NCI-H345 treated with DMSO at 0.1 percent for 48 hours (cell line): ENCODE results near the gene TRIM8.

Source experiments
- DNase-seq: peaks from one replicate; lab custom pipeline; 2025; ENCODE audit not compliant: unreplicated experiment; lab: John Stamatoyannopoulos, UW

Gene TRIM8

DNA sequence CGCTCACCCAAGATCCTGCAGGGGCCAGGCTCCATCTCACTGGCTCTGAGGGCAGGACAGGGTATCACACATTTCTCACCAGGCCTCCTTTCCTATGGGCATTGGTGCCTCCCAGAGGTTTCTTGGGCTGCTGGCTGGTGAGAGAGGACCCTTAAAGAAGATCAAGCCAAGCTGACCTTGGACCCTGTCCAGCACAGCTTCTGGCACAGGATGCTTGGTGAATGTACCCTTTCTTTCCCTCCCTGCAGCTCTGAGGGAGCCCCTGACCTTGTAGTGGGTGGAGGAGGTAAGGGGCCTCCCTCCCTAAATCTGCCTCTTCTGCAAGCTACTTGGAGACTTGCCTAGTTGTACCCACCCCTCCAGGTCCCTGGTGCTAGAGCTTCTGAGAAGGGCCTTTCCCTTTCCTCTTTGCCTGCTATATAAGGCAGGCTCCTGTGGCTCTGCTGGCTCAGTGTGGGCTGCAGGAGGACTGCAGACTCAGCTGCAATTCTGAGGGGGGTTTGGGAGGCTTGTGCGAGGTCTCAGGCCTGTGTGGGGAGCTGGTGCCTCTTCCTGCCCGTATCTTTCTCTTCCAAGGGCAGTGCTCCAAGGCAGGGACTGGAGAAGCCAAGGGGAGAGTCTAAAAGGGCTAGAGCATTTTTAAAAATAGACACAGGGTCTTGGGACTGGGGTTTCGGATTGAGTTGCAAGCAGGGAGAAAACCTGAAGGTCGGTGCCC, 11.7 kb upstream of the TRIM8 start:
- DNase-seq = no peak

DNA sequence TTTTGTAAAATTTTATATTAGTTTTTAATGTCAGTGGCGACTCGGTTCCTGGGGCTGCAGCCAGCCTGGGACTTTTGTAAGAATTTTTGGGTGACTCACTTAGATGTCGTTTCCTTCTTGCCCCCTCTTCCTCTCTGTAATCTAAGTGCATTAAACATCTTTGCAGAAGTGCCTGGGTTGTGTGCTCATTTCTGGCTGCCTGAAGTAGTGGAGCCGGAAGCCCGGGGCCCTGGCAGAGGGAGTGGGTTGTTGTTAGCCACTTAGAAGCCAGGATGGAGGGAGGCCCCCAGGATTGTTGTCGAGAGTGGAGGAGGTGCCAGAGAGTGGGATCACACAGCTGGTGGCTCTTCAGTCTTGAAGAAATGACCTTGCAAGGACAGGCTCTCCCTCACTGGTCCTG, 11.0 kb upstream of the TRIM8 start:
- DNase-seq = no peak

DNA sequence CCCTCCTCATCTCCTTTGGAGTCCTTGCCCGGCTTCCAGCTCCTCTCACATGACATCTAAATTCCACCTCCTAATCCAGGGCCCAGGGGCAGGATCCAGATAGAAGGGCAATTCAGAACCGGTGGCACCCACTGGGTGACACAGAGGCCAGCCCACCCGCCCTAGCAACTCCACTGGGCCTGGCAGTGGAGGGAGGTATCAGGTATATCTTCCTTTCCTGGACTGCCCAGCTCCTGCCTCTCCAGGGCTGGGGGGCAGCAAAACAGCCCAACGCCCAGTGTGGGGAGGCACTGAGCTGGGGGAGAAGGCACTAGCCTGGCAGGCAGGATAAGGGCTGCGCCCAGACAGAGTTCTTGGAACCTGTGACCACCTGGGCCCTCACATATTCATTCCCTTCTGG, 10.4 kb upstream of the TRIM8 start:
- DNase-seq = no peak

DNA sequence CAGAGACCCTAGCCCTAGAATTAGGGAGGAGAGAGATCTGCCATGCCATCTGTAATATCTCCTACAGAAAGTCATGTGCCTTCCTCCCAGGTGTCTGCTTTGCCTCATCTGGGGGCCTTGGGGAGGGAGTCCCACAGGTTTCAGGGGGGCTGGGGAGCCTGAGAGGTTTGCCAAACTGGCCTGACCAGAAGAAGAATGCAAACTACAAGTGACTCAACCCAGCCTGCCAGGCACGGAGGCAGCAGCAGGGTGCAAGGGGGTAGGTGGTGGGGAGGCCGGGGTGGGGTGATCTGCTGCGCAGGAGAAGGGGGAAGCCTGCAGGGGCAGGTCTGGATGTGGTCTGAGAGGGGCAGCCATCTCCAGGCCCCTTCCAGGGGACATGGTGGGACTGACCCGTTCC, 9.6 kb upstream of the TRIM8 start:
- DNase-seq = no peak

DNA sequence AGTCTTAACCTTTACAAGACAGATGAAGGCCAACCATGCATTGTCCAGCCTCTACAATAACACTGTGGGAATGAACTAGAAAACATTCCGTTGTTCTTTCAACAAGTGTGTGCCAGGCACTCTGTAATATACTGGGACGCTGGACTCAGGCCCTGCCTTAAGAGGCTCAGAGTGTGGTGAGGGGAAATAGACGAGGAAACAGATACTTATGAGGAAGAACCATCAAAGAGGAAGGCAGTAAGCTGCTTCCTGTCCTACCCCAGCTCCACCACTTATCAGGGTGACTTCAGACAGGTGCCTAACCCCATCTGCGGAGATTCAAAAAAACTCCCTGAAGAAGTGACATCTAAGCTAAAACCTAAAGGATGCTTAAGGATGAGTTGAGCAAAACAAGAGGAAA, 8.9 kb upstream of the TRIM8 start:
- no peak for DNase-seq

DNA sequence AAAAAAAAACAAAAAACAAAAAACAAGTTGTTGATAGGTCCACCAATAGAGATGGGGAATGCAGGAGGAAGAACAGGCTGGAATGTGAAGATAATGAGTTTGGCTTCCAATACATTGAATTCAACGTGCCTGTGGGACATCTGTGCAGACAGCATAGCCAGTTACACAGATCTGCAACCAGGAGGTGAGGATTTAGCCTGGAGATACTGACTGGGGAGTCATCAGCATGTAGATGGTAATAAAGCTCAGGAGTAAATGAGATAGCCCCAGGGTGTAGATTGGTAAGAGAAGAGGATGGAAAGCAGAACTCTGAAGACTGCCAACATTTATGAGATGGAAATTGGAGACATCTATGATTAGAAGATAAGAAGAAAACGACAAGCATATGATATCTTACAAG, 4.7 kb upstream of the TRIM8 start:
- DNase-seq = no peak

DNA sequence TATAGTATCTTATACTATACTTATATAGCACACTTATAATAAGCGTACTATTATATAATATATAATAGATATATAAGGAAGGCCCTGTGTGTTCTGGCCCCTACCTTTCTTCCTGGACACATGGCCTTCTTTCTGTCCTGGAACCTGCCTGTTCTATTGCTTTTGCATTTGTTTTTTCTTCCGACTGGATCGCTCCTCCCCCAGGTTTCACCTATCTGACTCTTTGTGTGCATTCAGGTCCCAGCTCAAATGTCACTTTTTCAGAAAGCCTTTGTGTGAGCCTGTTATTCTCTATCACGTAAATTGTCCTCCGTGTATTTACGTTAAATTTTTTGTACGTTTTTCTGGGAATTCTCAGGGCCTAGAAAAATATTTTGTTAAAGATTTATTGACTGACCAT, 2.9 kb upstream of the TRIM8 start:
- DNase-seq = peak; percentile 26

DNA sequence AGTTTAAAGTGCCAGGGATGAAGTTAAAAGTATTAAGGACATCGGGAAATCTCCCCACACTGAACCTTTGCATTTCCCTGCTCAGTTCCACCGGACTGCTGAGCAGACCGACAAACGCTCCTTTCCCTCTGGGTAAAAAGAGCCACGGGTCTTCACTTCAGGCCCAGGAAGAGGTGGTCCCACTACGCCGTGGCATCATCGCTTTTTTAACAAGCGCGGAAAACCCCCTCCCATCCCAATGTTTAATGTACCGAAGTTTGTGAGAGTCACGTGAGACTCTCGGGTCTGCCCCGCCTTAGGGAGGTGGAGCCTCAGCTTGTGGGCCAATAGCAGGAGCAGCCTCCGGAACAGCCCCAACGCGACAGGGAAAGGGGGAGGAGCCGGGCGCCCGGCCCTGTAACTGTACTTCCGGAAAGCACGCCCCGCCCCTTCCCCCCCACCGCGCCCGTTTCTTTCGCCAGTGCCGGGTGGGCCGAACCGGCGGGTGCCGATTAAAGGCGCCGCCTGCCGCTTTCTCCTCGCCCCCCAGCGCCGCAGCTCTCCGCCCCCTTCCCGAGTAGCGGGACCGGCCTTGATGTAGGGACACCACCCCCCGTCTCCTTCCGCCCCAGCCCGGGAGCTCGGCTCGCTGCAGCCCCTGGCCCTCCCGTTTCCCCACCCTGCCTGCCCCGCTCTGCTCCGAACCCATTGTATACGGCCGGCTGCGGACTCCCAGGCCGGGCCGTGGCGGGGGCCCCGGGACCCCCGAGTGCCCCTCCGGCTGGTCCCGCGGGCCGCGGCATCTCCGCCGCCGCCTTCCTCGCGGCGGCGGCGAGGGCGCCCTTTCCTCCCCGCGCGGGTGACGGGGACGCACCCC, 2.2 kb upstream of the TRIM8 start:
- peak; percentile 84 for DNase-seq

DNA sequence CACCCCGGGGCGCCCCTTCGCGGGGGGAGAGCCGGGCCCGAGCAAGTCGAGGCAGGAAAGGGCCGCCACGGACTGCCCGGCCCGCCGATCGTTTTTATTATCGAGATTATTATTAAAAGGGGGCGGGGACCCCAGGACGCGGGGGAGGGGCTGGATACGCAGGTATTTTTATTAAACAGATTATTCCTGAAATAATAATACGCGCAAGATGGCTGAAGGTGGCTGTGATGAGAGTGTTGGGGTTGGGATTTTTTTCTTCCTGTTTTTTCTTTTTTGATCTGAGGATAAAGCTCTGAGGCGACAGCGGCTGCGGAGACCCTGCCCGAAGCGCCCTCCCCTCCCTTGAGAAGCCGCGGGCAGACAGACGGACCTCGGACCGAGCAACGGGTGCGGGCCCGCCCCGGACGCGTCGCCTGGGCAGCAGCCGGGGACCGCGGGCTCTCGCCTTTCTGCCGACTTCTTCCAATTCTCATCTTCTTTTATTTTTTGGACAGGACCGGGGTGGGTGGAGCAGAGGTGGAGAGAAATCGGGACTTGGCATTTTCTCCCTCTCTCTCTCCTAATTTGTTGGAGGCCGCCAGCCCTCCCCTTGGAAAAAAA, 1.4 kb upstream of the TRIM8 start:
- peak; percentile 18 for DNase-seq

DNA sequence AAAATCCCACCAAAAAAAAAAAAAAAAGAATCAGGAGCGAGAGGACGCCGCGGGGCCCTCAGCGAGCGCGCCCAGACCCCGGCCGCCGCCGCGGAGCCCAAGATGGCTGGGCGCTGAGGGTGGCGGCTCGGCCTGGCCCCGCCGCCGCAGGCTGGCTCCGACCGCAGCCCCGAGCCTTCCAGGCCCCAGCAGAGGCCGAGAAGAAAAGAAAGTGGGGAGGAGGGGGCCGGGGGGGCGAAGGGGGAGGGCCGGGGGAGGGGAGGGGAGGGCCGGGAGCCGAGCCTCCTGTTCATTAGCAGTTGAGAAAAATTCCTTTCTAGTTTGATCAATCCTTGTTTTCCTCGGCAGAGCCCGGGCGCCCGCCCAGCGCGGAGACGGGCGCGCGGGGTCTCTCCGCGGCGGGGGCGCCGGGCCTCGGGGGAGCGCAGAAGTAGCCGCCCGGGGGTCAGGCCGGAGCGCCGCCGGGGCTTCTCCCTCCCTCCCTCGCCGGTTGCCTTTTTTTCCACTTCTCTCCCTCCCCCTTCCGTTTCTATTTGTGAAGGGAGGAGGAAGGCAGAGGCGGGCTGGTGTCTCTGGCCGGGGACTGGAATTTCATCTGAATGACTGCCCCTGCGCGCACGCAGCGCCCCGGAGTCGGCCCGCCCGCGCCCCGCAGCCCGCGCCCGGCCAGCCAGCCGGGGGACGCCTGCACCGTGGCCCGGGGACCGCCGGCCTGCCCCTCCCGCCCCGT, 778 bp upstream of the TRIM8 start:
- DNase-seq = peak; percentile 6

DNA sequence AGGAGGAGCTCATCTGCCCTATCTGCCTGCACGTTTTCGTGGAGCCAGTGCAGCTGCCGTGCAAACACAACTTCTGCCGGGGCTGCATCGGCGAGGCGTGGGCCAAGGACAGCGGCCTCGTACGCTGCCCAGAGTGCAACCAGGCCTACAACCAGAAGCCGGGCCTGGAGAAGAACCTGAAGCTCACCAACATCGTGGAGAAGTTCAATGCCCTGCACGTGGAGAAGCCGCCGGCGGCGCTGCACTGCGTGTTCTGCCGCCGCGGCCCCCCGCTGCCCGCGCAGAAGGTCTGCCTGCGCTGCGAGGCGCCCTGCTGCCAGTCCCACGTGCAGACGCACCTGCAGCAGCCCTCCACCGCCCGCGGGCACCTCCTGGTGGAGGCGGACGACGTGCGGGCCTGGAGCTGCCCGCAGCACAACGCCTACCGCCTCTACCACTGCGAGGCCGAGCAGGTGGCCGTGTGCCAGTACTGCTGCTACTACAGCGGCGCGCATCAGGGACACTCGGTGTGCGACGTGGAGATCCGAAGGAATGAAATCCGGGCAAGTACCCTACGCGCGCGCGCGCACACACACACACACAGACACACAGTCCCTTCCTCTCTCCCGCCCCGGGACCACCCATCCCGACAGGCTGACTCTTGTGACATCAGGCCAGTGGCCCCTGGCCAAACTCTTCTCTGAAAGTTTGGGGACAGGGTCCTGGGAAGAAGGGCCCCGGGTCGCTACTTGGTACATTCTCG, 538 bp downstream of the TRIM8 start:
- DNase-seq = peak; percentile 56

DNA sequence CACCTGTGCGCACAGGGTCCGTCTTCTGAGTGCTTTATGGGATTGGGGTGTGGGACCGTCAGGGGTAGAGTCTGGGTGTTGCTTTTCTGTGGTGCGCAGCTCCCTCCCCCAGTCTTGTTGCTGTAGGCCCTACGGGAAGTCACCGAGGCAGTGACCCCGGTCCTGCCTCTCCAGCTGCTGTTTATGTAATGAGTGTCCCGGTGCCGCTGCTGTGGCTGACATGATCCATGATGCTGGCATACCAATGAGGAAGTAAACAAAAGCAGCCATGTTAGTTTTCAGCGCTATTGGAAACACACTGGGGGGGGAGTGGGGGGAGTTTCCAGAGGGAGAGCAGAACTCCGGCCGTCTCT, 1.1 kb downstream of the TRIM8 start:
- peak; percentile 16 for DNase-seq

DNA sequence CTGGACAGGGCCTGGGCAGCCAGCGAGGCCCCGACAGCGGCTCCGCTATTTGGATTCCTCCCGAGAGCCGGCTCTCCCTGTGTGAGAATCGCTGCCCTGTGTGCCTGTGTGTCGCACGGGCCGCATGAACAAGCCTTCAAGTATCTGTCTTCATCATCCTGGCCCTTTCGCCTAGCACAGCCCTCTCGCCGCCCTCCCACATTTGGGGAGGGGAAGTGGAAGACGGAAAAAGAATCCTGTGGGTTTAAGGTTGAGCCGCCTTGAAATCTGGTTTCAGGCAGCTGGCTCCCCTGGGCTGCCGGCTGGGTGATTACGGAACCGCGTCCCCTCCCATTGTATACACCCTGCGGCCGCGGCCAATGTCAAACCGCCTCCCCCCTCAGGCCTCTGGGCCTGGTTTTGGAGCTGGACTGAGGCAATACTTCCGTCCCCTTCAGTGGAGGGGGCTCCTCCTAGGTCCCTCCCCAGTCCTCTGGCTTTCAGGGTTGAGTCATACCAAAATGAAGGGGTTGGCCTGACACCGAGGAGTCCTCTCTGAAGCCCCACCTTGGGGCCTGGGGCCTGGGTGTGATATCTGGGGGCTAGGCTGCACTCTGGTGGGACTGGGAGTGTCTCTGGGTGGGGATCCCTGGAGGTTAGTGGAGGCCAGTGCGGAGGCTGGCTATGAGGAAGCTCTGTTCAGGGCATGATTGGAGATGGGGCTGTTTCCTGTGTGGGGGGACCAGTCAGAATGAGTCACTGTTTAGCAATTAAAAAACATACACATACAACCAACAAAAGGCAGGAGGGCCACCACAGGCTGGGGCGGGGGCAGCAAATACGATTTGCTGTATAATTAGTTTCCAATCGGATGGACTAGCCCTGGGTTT, 1.7 kb downstream of the TRIM8 start:
- DNase-seq = no peak

DNA sequence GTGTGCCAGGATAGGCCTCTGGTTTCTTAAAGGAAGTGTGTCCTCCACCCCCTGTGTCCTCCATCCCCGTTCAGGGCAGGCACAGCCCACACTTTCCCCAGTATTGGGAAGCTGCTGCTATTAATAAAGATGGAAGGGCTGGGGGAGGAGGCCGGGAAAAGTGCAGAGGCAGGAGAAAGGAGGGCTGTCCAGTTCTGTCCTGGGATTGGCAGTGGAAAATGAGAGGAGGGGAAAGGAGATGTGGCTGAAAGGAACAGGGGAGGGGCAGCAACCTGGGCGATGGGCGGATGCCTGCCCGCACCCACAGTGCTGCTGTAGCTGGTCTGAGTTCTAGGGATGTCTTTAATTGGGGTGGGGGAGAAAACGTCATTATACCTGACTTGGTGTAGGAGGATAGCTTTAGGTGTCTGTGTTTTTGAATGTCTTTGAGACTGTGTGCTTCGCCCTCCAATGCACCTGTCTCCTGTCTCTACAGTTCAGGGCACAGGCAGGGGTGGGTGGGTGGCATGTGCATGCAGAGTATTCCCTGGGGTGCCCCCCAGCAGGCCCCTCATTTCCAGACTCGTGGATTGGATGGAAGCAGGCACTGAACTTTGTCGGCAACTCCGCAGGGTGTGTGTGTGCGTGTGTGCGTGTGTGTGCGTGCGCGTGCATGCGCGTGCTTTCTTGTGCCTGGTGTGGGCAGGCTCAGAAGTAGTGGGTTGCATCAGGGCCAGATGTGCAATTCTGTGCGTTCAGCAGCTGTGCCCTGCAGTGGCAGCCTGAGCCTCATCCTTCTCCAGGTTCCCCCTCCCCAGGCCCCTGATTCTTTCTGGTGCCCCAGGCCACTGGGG, 2.5 kb downstream of the TRIM8 start:
- DNase-seq = no peak

DNA sequence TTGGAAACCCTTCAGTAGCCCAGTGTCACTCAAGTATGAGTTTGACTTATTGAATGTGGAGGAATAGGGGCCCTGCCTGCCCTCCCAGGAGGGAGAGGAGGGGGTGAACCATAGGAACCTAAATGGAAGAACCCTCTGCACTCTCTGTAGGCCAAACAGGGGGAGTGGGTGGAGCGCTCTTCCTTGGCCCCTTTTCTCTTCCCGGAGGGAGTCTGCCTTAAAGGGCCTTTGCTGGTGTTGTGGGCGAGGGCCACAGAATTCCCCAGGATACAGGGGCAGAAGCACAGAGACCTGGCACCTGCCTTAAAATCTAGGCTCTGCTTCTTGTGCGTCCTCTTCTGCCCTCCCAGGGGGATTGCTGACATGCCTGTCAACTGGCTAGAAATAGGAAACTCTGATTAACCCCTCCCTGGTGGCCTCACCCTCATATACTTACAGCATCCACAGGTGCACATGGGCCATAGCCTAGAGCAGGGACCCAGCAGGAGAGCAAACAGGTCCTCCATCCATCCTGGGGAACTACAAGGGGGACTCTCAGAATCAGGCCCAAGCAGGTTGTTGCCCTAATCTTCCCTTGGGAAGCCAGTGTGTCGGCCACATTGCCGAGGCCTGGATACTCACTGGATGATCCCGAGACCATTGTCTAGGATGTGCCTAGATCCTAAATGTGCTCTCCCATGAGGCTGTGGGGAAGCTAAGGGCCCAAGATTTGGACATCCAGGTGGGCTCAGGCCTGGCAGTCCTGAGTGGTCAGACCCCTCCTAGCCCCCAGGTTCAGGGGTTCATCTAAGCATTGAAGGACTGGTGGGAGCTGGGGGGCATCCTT, 3.4 kb downstream of the TRIM8 start:
- no peak for DNase-seq

DNA sequence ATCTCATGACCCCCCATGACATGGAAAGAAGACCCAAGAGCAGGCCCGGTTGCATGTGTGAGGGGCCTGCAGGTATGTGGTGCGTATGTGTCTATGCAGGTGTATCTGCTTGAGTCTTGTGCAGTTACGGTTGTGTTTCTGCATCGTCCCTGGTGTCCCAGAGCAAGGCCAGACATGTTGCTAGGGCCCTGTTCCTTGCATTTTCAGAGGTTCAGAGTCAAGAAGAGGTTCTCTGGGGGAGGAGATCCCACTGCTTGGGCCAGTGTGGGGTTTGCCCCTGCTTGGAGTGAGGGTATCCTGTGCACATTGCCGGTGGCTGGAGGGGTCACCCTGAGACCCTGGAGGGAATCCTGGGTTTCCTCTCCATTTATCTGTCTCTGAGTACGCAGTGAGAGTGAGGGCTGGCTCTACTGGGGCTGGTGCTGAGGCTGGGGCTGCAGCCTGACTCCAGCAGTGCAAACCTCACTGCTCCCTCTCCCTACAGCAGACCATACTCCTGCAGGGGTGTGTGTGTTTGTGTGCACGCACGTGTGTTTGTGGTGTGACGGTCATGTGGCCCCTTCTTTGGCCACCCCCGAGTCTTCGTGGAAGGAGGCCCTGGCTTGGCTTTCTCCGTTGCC, 4.1 kb downstream of the TRIM8 start:
- no peak for DNase-seq

DNA sequence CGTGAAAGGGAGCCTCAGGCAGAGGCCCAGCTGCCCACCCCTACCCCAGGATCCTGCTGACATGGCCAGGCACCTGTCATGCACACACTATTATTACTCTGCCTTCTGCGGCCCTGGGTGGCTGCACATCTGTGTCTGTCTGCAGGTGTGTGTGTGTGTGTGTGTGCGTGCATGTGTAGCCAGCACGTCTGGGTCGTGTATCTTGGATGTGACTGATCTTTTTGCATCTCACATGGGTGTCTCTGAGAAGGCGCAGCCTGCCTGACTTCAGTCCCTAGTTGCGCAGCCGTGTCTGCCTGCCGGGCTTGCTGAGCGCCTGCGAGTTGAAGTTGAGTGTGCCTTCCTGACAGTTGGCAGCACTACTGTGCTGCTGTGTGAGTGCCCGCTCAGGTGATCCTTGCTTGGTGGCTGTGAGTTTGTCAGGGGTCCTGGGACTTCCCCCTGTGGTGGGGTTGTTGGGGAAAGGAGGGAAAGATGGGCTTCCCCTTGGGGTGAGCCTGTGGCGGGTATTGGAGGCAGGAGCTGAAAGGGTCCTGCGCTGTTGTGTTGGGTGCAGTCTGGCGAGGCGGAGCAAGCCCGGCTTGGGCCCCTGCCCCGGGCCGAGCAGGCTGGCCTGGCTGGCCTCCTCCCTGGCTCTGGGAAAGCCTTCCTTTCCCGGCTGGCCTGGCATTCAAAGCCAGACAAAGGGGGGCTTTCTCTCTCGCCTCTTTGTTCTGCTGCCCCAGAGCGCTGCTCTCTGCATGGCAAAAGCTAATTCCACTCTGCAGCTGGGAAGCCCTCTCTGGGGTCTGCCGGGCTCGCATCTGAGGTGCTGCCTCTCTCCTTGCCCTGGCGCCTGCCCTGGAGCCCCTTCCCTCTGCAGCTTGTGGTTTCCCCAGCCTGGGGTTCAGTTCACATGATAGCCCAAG, 4.9 kb downstream of the TRIM8 start:
- no peak for DNase-seq
